WTC11 (cell line): Measurements from ENCODE around the gene CWC15. TPM values are rescaled to one million over a fixed set of nuclear protein-coding genes. Genes with fewer than 3 reads are reported as not detected.

Source experiments
- ATAC-seq: fragments of 200-7000 bp; cut with Tn5 transposase; 2 replicates; pipeline ENCODE4 v1.10.0; 2021; ENCODE audit warnings: mild to moderate bottlenecking, moderate library complexity
- CTCF ChIA-PET: fragments of 300-600 bp; sonication (Branson Sonifier 250); formaldehyde crosslinking; loops from one replicate; lab custom pipeline; 2021; ENCODE audit warnings: antibody characterized with exemption; lab: Charles Lee
- POLR2A ChIA-PET: fragments of 350-600 bp; sonication (Branson Sonifier 250); formaldehyde crosslinking; loops from one replicate; lab custom pipeline; 2021; ENCODE audit warnings: antibody characterized with exemption; lab: Charles Lee
- DNase-seq: peaks from one replicate; pipeline ENCODE4 v3.0.0; 2021; ENCODE audit warnings: low spot score
- H3K27ac Mint-ChIP-seq: 2 replicates; pipeline ENCODE4 v1.8.0; 2021; ENCODE audit warnings: mixed read lengths
- H3K27me3 Mint-ChIP-seq: 2 replicates; pipeline ENCODE4 v1.8.0; 2021; ENCODE audit warnings: low read depth, mild to moderate bottlenecking, moderate library complexity, mixed read lengths
- H3K36me3 Mint-ChIP-seq: 2 replicates; pipeline ENCODE4 v1.8.0; 2021; ENCODE audit warnings: mixed read lengths
- H3K4me1 Mint-ChIP-seq: 2 replicates; pipeline ENCODE4 v1.8.0; 2022; ENCODE audit warnings: mixed read lengths
- H3K4me3 Mint-ChIP-seq: 2 replicates; pipeline ENCODE4 v1.8.0; 2021; ENCODE audit warnings: mild to moderate bottlenecking, moderate library complexity, mixed read lengths
- H3K9me3 Mint-ChIP-seq: 2 replicates; pipeline ENCODE4 v1.8.0; 2021; ENCODE audit warnings: mixed read lengths
- ARID4B ChIP-seq: sonication (generic); formaldehyde crosslinking; IDR thresholded peaks from 2 replicates; pipeline ENCODE4 v1.8.0; 2023; ENCODE audit warnings: missing genetic modification reagents, mild to moderate bottlenecking, borderline replicate concordance
- CREB1 ChIP-seq: sonication (generic); formaldehyde crosslinking; IDR thresholded peaks from 2 replicates; pipeline ENCODE4 v1.8.0; 2023; ENCODE audit warnings: mild to moderate bottlenecking, missing genetic modification reagents
- HMGA2 ChIP-seq: fragments of 250-450 bp; sonication (Bioruptor Pico); IDR thresholded peaks from 2 replicates; pipeline ENCODE4 v1.4.0; 2021; ENCODE audit warnings: mild to moderate bottlenecking, moderate library complexity
- PRDM15 ChIP-seq: sonication (generic); formaldehyde crosslinking; IDR thresholded peaks from 2 replicates; pipeline ENCODE4 v1.8.0; 2022; ENCODE audit warnings: missing genetic modification reagents
- ZNF219 ChIP-seq: sonication (generic); formaldehyde crosslinking; IDR thresholded peaks from 2 replicates; pipeline ENCODE4 v1.8.0; 2023; ENCODE audit warnings: missing genetic modification reagents, mild to moderate bottlenecking, borderline replicate concordance
- total RNA-seq: library from RNA; stranded (reverse); gene quantifications from 3 replicates; pipeline ENCODE4 v1.2.3, GENCODE V29; 2021
- TF ChIP-seq, protein P1 (sequence below): sonication (generic); formaldehyde crosslinking; IDR thresholded peaks from 2 replicates; pipeline ENCODE4 v1.8.1; 2022; ENCODE audit warnings: mild to moderate bottlenecking, moderate library complexity, missing genetic modification reagents
- TF ChIP-seq, protein P2 (sequence below): fragments of 200-600 bp; IDR thresholded peaks from 2 replicates; pipeline ENCODE4 v1.8.0; 2022; ENCODE audit warnings: antibody characterized with exemption
- TF ChIP-seq, protein P3 (sequence below): sonication (generic); formaldehyde crosslinking; IDR thresholded peaks from 2 replicates; pipeline ENCODE4 v1.8.1; 2022; ENCODE audit warnings: missing genetic modification reagents, borderline replicate concordance
- TF ChIP-seq, protein P4 (sequence below): sonication (generic); formaldehyde crosslinking; IDR thresholded peaks from 2 replicates; pipeline ENCODE4 v1.8.1; 2023; ENCODE audit warnings: mild to moderate bottlenecking, missing genetic modification reagents, borderline replicate concordance

The CWC15 gene
- total RNA-seq, 1 experiment from 2014 or later, result 49.4 TPM

GRCh38 chr11:94924612-94925011 is 48.7 kb downstream of the CWC15 start (continued):
- no peak for TF ChIP-seq ARID4B (CRISPR knock-in tag)
- TF ChIP-seq, protein P1, sequence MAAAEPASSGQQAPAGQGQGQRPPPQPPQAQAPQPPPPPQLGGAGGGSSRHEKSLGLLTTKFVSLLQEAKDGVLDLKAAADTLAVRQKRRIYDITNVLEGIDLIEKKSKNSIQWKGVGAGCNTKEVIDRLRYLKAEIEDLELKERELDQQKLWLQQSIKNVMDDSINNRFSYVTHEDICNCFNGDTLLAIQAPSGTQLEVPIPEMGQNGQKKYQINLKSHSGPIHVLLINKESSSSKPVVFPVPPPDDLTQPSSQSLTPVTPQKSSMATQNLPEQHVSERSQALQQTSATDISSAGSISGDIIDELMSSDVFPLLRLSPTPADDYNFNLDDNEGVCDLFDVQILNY, result no peak
- no peak for TF ChIP-seq ZNF219 (CRISPR knock-in tag)
- TF ChIP-seq PRDM15 (CRISPR knock-in tag), result no peak
- TF ChIP-seq, protein P2, sequence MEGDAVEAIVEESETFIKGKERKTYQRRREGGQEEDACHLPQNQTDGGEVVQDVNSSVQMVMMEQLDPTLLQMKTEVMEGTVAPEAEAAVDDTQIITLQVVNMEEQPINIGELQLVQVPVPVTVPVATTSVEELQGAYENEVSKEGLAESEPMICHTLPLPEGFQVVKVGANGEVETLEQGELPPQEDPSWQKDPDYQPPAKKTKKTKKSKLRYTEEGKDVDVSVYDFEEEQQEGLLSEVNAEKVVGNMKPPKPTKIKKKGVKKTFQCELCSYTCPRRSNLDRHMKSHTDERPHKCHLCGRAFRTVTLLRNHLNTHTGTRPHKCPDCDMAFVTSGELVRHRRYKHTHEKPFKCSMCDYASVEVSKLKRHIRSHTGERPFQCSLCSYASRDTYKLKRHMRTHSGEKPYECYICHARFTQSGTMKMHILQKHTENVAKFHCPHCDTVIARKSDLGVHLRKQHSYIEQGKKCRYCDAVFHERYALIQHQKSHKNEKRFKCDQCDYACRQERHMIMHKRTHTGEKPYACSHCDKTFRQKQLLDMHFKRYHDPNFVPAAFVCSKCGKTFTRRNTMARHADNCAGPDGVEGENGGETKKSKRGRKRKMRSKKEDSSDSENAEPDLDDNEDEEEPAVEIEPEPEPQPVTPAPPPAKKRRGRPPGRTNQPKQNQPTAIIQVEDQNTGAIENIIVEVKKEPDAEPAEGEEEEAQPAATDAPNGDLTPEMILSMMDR, result no peak

DNA sequence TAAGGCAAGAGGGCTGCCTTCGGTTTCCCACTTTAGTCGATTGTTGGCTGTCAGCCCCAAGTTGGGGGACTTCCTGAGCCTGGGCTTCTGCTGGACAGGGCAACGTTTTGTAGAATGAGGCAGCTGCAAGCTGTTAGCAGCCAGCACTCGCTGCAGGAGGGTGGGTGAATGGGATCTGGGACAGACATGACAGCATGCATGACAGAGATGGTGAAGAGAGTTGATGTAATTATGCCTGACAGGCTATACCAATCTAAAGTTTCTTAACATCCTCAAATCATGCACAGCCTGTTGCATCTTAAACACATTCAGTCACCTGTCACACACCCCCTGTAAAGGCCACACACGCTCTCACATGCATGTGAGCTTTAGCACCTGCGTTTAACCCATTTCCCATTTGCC is 49.2 kb downstream of the CWC15 start:
- ATAC-seq, result no peak
- DNase-seq, result no peak
- Mint-ChIP-seq H3K27ac (no peak overlapping the region), H3K4me1 (peaks cover 15% of the 10 kb centered on the region), H3K27me3 (no peaks in the 10 kb centered on the region; the same call in 1 of the 2 replicates), H3K4me3 (no peak overlapping the region), H3K9me3 (no peaks in the 10 kb centered on the region), H3K36me3 (no peaks in the 10 kb centered on the region)
- TF ChIP-seq PRDM15 (CRISPR knock-in tag) (no peak), HMGA2 (CRISPR knock-in tag) (no peak), CREB1 (CRISPR knock-in tag) (no peak)
- TF ChIP-seq, protein P3, sequence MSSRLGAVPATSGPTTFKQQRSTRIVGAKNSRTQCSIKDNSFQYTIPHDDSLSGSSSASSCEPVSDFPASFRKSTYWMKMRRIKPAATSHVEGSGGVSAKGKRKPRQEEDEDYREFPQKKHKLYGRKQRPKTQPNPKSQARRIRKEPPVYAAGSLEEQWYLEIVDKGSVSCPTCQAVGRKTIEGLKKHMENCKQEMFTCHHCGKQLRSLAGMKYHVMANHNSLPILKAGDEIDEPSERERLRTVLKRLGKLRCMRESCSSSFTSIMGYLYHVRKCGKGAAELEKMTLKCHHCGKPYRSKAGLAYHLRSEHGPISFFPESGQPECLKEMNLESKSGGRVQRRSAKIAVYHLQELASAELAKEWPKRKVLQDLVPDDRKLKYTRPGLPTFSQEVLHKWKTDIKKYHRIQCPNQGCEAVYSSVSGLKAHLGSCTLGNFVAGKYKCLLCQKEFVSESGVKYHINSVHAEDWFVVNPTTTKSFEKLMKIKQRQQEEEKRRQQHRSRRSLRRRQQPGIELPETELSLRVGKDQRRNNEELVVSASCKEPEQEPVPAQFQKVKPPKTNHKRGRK, result no peak
- TF ChIP-seq, protein P4, sequence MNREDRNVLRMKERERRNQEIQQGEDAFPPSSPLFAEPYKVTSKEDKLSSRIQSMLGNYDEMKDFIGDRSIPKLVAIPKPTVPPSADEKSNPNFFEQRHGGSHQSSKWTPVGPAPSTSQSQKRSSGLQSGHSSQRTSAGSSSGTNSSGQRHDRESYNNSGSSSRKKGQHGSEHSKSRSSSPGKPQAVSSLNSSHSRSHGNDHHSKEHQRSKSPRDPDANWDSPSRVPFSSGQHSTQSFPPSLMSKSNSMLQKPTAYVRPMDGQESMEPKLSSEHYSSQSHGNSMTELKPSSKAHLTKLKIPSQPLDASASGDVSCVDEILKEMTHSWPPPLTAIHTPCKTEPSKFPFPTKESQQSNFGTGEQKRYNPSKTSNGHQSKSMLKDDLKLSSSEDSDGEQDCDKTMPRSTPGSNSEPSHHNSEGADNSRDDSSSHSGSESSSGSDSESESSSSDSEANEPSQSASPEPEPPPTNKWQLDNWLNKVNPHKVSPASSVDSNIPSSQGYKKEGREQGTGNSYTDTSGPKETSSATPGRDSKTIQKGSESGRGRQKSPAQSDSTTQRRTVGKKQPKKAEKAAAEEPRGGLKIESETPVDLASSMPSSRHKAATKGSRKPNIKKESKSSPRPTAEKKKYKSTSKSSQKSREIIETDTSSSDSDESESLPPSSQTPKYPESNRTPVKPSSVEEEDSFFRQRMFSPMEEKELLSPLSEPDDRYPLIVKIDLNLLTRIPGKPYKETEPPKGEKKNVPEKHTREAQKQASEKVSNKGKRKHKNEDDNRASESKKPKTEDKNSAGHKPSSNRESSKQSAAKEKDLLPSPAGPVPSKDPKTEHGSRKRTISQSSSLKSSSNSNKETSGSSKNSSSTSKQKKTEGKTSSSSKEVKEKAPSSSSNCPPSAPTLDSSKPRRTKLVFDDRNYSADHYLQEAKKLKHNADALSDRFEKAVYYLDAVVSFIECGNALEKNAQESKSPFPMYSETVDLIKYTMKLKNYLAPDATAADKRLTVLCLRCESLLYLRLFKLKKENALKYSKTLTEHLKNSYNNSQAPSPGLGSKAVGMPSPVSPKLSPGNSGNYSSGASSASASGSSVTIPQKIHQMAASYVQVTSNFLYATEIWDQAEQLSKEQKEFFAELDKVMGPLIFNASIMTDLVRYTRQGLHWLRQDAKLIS (CRISPR knock-in tag), result no peak
- ChIA-PET CTCF (interaction anchor here (0.7 kb wide), 1 partner anchor 26 kb away, joined by 3 read pairs; no protein-coding TSS in a partner anchor), POLR2A (no interaction called here)
